Uterus (tissue), 4 donors: ENCODE data around the gene CCDC174. TPM values are rescaled to one million over a fixed set of nuclear protein-coding genes. Genes with fewer than 3 reads are reported as not detected.

Source experiments
- DNase-seq, 2 donors: peaks; one replicate each; pipeline ENCODE4 v3.0.0-alpha.2; 2019 to 2020
- H3K27ac ChIP-seq, 2 donors: fragments of 200-600 bp; sonication (generic); 1 replicate in 1 of 2; 2 replicates in 1 of 2; pipeline ENCODE4 v1.5.1; 2016 to 2018
- H3K27me3 ChIP-seq, 2 donors: fragments of 200-600 bp; sonication (generic); one replicate each; pipeline ENCODE4 v1.5.1; 2018 to 2019; ENCODE audit warnings: control low read depth in 1 of 2
- H3K36me3 ChIP-seq, 2 donors: fragments of 200-600 bp; sonication (generic); one replicate each; pipeline ENCODE4 v1.5.1; 2019; ENCODE audit warnings: control low read depth in 1 of 2
- H3K4me1 ChIP-seq, 2 donors: fragments of 200-600 bp; sonication (generic); one replicate each; pipeline ENCODE4 v1.5.1; 2018 to 2019; ENCODE audit warnings: control low read depth in 1 of 2
- H3K4me3 ChIP-seq, 2 donors: fragments of 200-600 bp; sonication (generic); 1 replicate in 1 of 2; 2 replicates in 1 of 2; pipeline ENCODE4 v1.5.1; 2018 to 2019; ENCODE audit warnings: mild to moderate bottlenecking in 1 of 2
- H3K9me3 ChIP-seq, 2 donors: fragments of 200-600 bp; sonication (generic); one replicate each; pipeline ENCODE4 v1.5.1; 2019; ENCODE audit warnings: control low read depth in 1 of 2
- POLR2A ChIP-seq, 2 donors: fragments of 450-650 bp; IDR thresholded peaks; one replicate each; pipeline ENCODE4 v1.6.1; 2016; ENCODE audit warnings: antibody characterized with exemption in 2 of 2, mild to moderate bottlenecking in 1 of 2, moderate library complexity in 1 of 2
- intact Hi-C: fragments of 100-400 bp; cut with DNase I; formaldehyde crosslinking; loops from one replicate; pipeline ENCODE4 v1.15.1; 2023; ENCODE audit warnings: low total_unique reads
- total RNA-seq, 4 donors: library from RNA; depleted of rRNA in 3 of 4; stranded (reverse); fragments of >200 nt in 3 of 4; gene quantifications; one replicate each; pipeline versions ENCODE4 v1.1.0 to v1.2.4, GENCODE V29; 2014 to 2023
- TF ChIP-seq, protein P1 (sequence below), 4 experiments: fragments of 200-600 bp in 2 of 4; fragments of 450-650 bp in 2 of 4; sonication (generic) in 2 of 4; IDR thresholded peaks; one replicate each; pipeline ENCODE4 v1.5.1; 2016 to 2019; ENCODE audit warnings: antibody characterized with exemption in 4 of 4, mild to moderate bottlenecking in 2 of 4, moderate library complexity in 1 of 4
- donor health status: DM: yes; HTN: yes; CAD: no.

CCDC174 gene
- total RNA-seq, 4 donors from 2014 or later: 5.3 to 33.1 (median 14.4) TPM

GRCh38 chr3:14663396-14664135 lies 12.0 kb downstream of the CCDC174 start:
- intact Hi-C loops: no loop called here
- H3K4me1 ChIP-seq: no peaks in the 10 kb centered on the region
- H3K27me3 ChIP-seq: no peaks in the 10 kb centered on the region
- no peak overlapping the region for H3K4me3 ChIP-seq
- no peaks in the 10 kb centered on the region for H3K36me3 ChIP-seq
- no peaks in the 10 kb centered on the region for H3K9me3 ChIP-seq
- no peak for DNase-seq
- TF ChIP-seq, protein P1, sequence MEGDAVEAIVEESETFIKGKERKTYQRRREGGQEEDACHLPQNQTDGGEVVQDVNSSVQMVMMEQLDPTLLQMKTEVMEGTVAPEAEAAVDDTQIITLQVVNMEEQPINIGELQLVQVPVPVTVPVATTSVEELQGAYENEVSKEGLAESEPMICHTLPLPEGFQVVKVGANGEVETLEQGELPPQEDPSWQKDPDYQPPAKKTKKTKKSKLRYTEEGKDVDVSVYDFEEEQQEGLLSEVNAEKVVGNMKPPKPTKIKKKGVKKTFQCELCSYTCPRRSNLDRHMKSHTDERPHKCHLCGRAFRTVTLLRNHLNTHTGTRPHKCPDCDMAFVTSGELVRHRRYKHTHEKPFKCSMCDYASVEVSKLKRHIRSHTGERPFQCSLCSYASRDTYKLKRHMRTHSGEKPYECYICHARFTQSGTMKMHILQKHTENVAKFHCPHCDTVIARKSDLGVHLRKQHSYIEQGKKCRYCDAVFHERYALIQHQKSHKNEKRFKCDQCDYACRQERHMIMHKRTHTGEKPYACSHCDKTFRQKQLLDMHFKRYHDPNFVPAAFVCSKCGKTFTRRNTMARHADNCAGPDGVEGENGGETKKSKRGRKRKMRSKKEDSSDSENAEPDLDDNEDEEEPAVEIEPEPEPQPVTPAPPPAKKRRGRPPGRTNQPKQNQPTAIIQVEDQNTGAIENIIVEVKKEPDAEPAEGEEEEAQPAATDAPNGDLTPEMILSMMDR (IDR thresholded peaks at IDR 0.05): no peak
- no peak for TF ChIP-seq POLR2A (IDR thresholded peaks at IDR 0.05)
- H3K27ac ChIP-seq: no peak overlapping the region

- Histone ChIP-seq H3K4me3 (no peak overlapping the region), H3K36me3 (no peaks in the 10 kb centered on the region)
- intact Hi-C loops: no loop called here
Measured at GRCh38 chr3:14664170-14664569, 12.6 kb downstream of the CCDC174 start.

DNA sequence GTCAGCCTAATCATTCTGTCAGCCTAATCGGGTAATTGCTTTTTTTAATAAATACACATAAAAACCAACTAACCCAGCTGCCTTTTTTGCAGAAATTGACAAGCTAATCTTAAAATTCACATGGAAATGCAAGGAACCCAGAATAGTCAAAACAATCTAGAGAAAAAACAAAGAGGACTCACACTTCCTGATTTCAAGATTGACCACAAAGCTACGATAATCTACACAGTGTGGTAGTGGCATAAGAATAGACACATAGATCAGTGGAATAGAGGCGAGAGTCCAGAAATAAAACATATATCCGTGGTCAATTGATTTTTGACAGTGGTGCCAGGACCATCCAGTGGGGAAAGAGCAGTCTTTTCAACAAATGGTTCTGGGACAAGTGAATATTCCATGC lies 21.0 kb downstream of the CCDC174 start:
- TF ChIP-seq, protein P1 (IDR thresholded peaks at IDR 0.05): no peak
- TF ChIP-seq POLR2A (IDR thresholded peaks at IDR 0.05): no peak
- H3K9me3 ChIP-seq: no peaks in the 10 kb centered on the region
- intact Hi-C loops: loop anchor here (2.0 kb wide), 1 partner anchor 248 kb away; no protein-coding TSS in a partner anchor
- no peak for DNase-seq
- no peak overlapping the region for H3K4me3 ChIP-seq
- no peaks in the 10 kb centered on the region for H3K36me3 ChIP-seq
- no peaks in the 10 kb centered on the region for H3K27me3 ChIP-seq
- no peaks in the 10 kb centered on the region for H3K4me1 ChIP-seq
- no peak overlapping the region for H3K27ac ChIP-seq

More at GRCh38 chr3:14664170-14664569, 12.6 kb downstream of the CCDC174 start:
- Histone ChIP-seq H3K27me3 (no peaks in the 10 kb centered on the region), H3K27ac (no peak overlapping the region), H3K4me1 (no peaks in the 10 kb centered on the region), H3K9me3 (no peaks in the 10 kb centered on the region)
- no peak for TF ChIP-seq POLR2A (IDR thresholded peaks at IDR 0.05)
- TF ChIP-seq, protein P1 (IDR thresholded peaks at IDR 0.05): no peak
- DNase-seq: no peak

GRCh38 chr3:14674841-14675240 lies 23.3 kb downstream of the CCDC174 start, which contains the start of gene C3orf20:
C3orf20 (plus strand) TSS chr3:14675141; CDS start chr3:14682714, 7,573 bp downstream.
- intact Hi-C loops: no loop called here
- H3K27me3 ChIP-seq: no peaks in the 10 kb centered on the region
- H3K36me3 ChIP-seq: no peaks in the 10 kb centered on the region
- no peak for DNase-seq
- H3K9me3 ChIP-seq: no peaks in the 10 kb centered on the region
- no peaks in the 10 kb centered on the region for H3K4me1 ChIP-seq
- no peak for TF ChIP-seq POLR2A (IDR thresholded peaks at IDR 0.05)
- TF ChIP-seq, protein P1 (IDR thresholded peaks at IDR 0.05): no peak
- no peak within 1 kb of the TSS for H3K27ac ChIP-seq
- no peak within 1 kb of the TSS for H3K4me3 ChIP-seq

DNA sequence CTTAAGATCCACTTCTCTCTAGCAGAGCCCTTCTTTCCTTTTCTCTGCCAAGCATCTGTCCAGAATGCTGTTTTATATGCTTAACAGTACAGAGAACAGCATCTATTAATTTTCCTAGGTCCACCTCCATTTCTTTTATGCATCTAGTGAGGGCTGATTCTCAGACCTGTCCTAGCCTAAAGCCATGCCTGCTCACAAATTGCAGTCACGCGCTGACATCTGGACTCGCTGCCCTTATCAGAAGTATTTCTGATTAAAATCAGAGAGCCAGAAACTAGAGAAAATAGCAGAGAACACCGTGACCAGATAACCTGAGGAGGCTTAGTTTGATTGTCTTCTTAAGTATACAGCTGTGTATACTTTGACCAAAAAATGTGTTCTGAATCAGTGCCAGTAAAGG lies 25.3 kb downstream of the CCDC174 start:
- DNase-seq: no peak
- Histone ChIP-seq H3K27me3 (no peaks in the 10 kb centered on the region), H3K36me3 (no peaks in the 10 kb centered on the region), H3K4me1 (no peaks in the 10 kb centered on the region), H3K27ac (no peak overlapping the region), H3K4me3 (no peak overlapping the region), H3K9me3 (no peaks in the 10 kb centered on the region)
- no peak for TF ChIP-seq POLR2A (IDR thresholded peaks at IDR 0.05)
- TF ChIP-seq, protein P1 (IDR thresholded peaks at IDR 0.05): no peak
- intact Hi-C loops: no loop called here
